NCI-H128 (cell line): ENCODE results near the gene C1orf35.
"Not testable (repeated sequence)": the region's sequence is repeated elsewhere in the genome, so short reads cannot be mapped to it uniquely, and the experiment has no call there.

Experiments used
- DNase-seq: peaks from one replicate; lab custom pipeline; 2025; ENCODE audit not compliant: unreplicated experiment; lab: John Stamatoyannopoulos, UW

The C1orf35 gene

DNA sequence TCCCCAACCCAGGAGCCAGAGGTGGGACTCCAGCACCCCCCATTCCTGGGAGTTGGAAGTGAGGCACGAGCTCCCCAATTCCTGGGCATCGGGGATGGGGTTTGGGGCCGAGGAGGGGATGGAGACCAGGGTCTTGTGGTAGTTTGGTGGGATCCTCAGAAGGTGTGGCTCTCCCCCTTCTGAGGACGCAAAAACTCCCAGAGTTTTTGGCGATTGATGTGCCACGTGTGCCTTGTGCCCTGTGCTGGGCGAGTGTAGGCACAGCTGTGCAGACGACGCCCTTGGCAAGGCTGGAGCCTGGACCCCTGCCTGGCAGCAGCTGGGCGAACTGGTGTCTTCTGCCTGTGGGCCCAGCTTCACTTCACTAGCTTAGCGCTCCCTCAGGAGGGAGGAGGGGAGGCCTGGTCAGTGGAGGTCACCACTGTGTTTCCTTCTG lies 39.6 kb upstream of the C1orf35 start:
- no peak for DNase-seq

- DNase-seq, result no peak
Measured at GRCh38 chr1:228142155-228142691, 39.1 kb upstream of the C1orf35 start.

- DNase-seq, result no peak
Measured at GRCh38 chr1:228141226-228142044, 38.3 kb upstream of the C1orf35 start.

DNA sequence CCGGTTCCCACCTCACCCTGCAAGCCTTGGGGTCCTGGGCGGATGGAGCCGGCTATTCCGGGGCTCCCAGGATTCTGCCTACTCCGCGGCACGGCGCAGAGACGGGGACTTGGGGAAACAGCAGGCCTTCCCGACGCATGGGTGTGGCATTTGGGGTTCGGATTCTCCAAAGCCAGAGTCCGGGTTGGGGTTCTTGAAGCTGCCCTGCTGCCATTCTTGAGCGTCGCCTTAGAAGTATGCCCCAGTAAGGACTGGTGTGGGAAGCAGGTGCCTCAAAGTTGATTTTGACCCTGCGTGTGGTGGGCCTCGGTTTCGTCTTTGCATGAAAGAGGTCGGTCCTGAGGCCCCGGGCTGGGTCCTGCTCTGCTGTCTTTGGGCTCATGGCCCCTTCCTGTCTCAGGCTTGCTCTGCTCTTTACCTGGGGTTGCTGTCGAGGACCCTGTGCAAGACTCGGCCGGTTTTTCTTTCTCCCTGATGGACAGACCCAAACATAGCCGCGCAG lies 37.6 kb upstream of the C1orf35 start:
- DNase-seq, result no peak

GRCh38 chr1:228139931-228140723 lies 37.0 kb upstream of the C1orf35 start, which contains the start of gene GUK1:
Gene GUK1, plus strand, starts transcription at chr1:228140279. Its CDS starts 24 bp downstream, at chr1:228140303.
- DNase-seq, result peak; percentile 98

DNA sequence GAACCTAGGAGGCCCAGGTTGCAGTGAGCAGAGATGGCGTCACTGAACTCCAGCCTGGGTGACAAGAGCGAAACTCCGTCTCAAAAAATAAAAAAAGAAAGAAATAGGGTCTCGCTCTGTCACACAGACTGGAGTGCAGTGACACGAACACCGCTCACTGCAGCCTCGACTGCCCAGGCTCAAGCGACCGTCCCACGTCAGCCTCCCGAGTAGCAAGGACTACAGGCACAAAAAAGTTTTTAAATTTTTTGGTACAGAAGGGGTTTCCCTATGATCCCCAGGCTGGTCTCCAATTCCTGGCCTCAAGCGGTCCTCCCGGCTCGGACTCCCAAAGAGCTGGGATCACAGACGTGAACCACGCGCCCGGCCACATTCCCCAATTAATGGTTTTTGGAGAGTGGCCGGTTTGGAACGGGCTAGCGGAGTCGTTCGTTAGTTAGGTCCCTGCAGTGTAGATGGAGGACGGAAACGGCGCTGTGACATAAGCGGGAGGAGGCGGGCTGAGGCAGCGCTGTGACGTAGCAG lies 36.3 kb upstream of the C1orf35 start:
- DNase-seq, result no peak

DNA sequence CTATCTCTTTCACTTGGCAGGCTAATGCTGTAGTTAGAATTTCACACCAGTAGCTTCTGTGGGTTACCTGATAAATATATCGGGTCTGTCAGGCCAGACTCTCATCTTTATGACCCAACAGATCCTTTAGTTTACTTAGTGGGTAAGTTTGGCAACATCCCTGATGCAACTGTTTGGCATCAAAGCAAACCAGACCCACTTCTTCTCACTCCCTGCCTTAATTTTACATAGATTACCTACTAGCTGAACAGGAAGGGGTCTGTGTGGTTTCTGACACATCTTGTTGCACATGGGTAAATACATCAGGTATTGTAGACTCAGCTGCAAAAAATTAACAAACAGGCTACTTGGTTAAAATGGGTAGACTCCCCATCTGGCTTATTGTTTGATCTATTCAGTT lies 33.8 kb upstream of the C1orf35 start:
- no peak for DNase-seq

DNA sequence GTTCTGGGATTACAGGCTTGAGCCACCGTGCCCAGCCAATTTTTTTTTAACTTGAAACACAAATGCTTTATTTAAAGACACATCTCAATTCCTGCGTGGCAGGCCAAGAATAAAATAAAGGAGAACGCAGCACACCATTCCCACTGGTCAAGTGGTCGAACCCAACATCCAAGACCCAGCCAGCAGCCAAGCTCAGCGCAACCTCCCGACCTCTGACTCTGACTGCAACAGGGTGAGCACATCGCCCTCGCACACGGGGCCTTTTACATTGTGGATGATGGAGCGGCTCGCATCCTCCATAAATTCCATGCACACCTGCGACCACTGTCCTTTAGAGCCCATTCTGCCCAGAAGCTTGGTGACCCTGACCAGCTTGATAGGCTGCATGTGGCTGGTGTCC lies 31.5 kb upstream of the C1orf35 start:
- DNase-seq, result no peak

DNA sequence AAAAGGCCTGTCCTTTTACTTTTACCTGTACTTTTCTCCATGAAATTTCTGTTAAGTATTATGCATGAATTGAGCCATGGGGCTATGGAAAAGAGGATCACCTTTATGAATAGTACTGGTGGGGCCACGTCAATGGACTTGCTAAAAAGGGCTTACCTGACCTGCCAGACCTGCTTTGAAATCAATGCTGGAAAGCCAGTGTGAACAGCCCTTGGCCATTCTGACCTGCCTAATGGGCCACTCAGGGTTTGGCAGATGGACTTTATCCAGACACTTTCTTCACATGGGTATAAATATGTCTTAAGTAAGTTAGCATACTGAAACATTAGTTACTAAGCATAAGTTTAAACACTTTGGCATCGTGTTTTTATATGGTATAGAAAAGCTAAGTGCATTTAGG lies 28.6 kb upstream of the C1orf35 start:
- no peak for DNase-seq

DNA sequence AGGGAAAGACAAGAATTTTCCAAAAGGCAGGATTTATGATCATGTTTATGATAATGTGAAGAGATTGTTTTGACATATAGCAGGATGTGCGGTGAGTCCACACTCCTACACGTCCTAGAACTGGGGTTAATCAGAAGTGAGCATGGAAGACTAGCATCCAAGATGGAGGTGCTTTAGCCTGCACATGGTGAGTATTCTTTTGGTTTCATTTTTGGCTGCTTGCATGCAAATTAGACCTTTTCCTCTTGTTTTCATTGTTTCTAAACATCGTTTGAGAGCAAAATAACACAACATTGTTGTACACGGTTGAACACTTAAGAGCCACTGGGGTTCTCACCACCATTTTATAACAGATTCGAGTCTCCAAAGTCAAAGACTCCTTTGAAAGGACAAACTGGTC lies 22.1 kb upstream of the C1orf35 start:
- no peak for DNase-seq

- DNase-seq, result no peak
Measured at GRCh38 chr1:228123505-228123904, 20.4 kb upstream of the C1orf35 start.

- DNase-seq, result no peak
Measured at GRCh38 chr1:228122921-228123441, 19.9 kb upstream of the C1orf35 start.

DNA sequence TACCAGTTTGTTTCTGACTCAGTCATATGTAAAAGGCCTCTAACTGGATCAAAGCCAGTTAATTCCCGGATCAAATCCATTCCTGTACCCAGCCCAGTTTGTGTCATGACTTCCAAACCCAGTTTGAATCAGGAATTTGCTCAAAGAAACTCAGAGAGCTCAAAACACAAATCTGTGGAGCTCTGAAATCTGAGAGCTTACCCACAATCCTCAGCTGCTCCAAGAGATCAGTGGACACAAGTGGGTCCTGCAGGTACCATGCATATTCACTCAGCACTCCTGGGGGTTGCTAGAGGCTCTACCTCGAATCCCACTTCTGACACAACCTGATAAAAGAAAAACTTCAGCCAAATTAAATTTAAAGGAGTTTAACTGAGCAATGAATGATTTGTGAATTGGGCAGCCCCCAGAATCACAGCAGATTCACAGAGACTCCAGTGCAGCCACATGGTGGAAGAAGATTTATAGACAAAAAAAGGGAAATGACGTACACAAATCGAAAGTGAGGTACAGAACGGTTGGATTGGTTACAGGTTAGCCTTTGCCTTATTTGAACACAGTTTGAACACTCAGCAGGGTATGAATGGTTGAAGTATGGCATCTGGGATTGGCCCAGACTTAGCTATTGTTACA lies 17.8 kb upstream of the C1orf35 start:
- DNase-seq, result no peak

DNA sequence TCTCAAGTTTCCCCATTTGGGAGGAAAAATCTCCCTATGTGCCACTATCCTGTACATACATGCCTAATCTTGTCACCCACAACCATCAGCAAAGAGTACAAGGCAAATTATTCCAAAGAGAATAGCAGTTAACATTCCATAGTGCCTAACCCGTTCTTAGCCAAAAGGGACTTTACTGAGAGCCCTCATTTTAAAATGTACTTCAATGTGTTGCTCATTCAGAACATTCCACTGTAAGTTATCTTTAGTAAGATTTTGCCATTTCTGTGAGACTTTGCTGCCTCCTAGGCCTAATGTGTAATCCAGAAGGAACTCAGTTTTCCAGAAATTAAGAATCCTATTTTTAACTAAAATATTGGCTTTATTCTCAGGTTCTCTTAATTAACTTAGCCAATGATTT lies 17.2 kb upstream of the C1orf35 start:
- no peak for DNase-seq

- DNase-seq, result no peak
Measured at GRCh38 chr1:228118040-228118439, 14.9 kb upstream of the C1orf35 start.

- DNase-seq, result no peak
Measured at GRCh38 chr1:228117335-228117734, 14.2 kb upstream of the C1orf35 start.

DNA sequence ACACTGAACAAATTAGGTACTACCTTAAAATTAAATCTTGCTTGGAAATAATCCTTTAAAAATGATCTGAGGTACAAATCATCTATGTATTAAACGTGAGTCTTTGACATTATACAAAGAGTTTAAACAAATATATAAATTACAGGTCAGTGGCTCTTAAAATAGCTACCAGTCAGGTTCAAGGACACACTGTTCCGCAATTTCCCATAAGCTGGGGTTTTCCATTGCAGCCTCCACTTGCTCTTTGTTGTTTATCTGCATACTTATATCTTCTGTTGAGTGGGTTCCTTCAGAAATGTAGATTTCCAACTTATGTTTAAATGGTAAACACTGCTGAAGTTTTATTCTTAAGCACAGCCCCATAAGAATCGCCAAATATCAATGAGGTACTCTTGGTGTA lies 11.7 kb upstream of the C1orf35 start:
- DNase-seq, result no peak

GRCh38 chr1:228112617-228113016 lies 9.5 kb upstream of the C1orf35 start:
- DNase-seq, result no peak

DNA sequence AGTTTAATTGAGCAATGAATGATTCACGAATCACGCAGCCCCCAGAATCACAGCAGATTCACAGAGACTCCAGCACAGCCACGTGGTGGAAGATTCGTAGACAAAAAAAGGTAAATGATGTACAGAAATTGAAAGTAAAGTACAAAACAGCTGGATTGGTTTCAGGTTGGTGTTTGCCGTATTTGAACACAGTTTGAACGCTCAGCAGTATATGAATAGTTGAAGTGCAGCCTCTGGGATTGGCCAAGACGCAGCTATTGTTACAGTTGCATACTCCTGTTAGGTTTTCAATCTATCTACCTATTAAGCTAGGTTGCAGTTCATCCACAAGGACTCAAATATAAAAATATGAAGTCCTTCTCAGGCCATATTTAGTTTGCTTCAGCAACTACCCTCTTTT lies 9.0 kb upstream of the C1orf35 start:
- DNase-seq, result no peak

DNA sequence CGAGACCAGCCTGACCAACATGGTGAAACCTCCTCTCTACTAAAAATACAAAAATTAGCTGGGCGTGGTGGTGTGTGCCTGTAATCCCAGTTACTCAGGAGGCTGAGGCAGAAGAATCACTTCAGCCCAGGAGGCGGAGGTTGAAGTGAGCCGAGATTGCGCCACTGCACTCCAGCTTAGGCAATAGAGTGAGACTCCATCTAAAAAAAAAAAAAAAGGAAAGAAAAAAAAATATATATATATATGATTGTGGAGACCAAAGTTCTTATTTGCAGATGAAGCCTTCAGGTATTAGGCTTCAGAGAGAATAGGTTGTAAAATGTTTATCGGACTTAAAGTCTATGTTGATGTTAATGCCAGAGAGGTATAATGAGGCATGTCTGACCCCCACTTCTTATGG lies 8.2 kb upstream of the C1orf35 start:
- not testable (repeated sequence) for DNase-seq

GRCh38 chr1:228110556-228110955 lies 7.4 kb upstream of the C1orf35 start:
- no peak for DNase-seq
